Spleen (tissue), 7 donors: ENCODE results near the gene RBMS3.
"Not testable (repeated sequence)": the region's sequence is repeated elsewhere in the genome, so short reads cannot be mapped to it uniquely, and the experiment has no call there.

Experiments
- CTCF ChIP-seq, 11 experiments: fragments of 200-600 bp in 7 of 11; fragments of 450-650 bp in 4 of 11; sonication (generic) in 4 of 11; IDR thresholded peaks in 8 of 11; conservative IDR thresholded peaks in 3 of 11; 1 replicate in 7 of 11; 2 replicates in 4 of 11; pipeline versions ENCODE4 v1.4.0 to v1.8.0; 2016 to 2021; ENCODE audit warnings: antibody characterized with exemption in 11 of 11, inconsistent platforms in 4 of 11, mild to moderate bottlenecking in 1 of 11
- POLR2A ChIP-seq, 3 donors: fragments of 450-650 bp; IDR thresholded peaks; one replicate each; pipeline ENCODE4 v1.5.1; 2017; ENCODE audit warnings: antibody characterized with exemption in 3 of 3, mild to moderate bottlenecking in 1 of 3
- donor health status: DM: no; HTN: no; CAD: no; lungs with moderate emphysema.
- donor health status: DM: no; HTN: no; CAD: no.
- donor health status: DM: no; HTN: no; CAD: no.

GRCh38 chr3:29326540-29326939 lies 45.7 kb downstream of the RBMS3 start:
- TF ChIP-seq CTCF (IDR thresholded peaks at IDR 0.05 in 8 of 11, conservative IDR thresholded peaks at IDR 0.05 in 3 of 11); POLR2A (IDR thresholded peaks at IDR 0.05): not testable (repeated sequence)
